ENCODE measurements around the gene MEPE. TPM values are rescaled to one million over a fixed set of nuclear protein-coding genes. Genes with fewer than 3 reads are reported as not detected.

Gene MEPE
- total RNA-seq, 1 donor from 2014 or later: not detected

GRCh38 chr4:87803421-87803820 lies 29.3 kb upstream of the MEPE start:
- H3K36me3 ChIP-seq: no peaks in the 10 kb centered on the region
- no peaks in the 10 kb centered on the region for H3K27me3 ChIP-seq (ENCODE audit: low read depth)
- H3K4me3 ChIP-seq: no peak overlapping the region
- DNase-seq: no peak
- no peak for TF ChIP-seq CTCF (IDR thresholded peaks at IDR 0.05; ENCODE audit: borderline replicate concordance)
- no peak overlapping the region for H3K27ac ChIP-seq (replicated peaks)
- H3K9me3 ChIP-seq (replicated peaks): no peaks in the 10 kb centered on the region
- no peaks in the 10 kb centered on the region for H3K4me1 ChIP-seq
- intact Hi-C loops (cut with micrococcal nuclease): no loop called here

- DNase-seq: no peak
- no peak overlapping the region for H3K27ac ChIP-seq (replicated peaks)
- TF ChIP-seq CTCF (IDR thresholded peaks at IDR 0.05; ENCODE audit: borderline replicate concordance): no peak
- intact Hi-C loops (cut with micrococcal nuclease): no loop called here
- no peaks in the 10 kb centered on the region for H3K27me3 ChIP-seq (ENCODE audit: low read depth)
- H3K4me3 ChIP-seq: no peak overlapping the region
- no peaks in the 10 kb centered on the region for H3K4me1 ChIP-seq
- no peaks in the 10 kb centered on the region for H3K36me3 ChIP-seq
- H3K9me3 ChIP-seq (replicated peaks): no peaks in the 10 kb centered on the region
Observed at GRCh38 chr4:87804871-87805270, 27.9 kb upstream of the MEPE start.

GRCh38 chr4:87805971-87806370 lies 26.8 kb upstream of the MEPE start:
- no peak for DNase-seq
- H3K9me3 ChIP-seq (replicated peaks): no peaks in the 10 kb centered on the region
- no peak overlapping the region for H3K4me3 ChIP-seq
- no peaks in the 10 kb centered on the region for H3K27me3 ChIP-seq (ENCODE audit: low read depth)
- H3K36me3 ChIP-seq: no peaks in the 10 kb centered on the region
- TF ChIP-seq CTCF (IDR thresholded peaks at IDR 0.05; ENCODE audit: borderline replicate concordance): no peak
- H3K27ac ChIP-seq (replicated peaks): no peak overlapping the region
- H3K4me1 ChIP-seq: no peaks in the 10 kb centered on the region
- intact Hi-C loops (cut with micrococcal nuclease): no loop called here

GRCh38 chr4:87806520-87806919 lies 26.2 kb upstream of the MEPE start:
- Histone ChIP-seq H3K9me3 (replicated peaks) (no peaks in the 10 kb centered on the region), H3K27me3 (ENCODE audit: low read depth) (no peaks in the 10 kb centered on the region), H3K36me3 (no peaks in the 10 kb centered on the region), H3K4me3 (no peak overlapping the region), H3K4me1 (no peaks in the 10 kb centered on the region), H3K27ac (replicated peaks) (no peak overlapping the region)
- no peak for TF ChIP-seq CTCF (IDR thresholded peaks at IDR 0.05; ENCODE audit: borderline replicate concordance)
- intact Hi-C loops (cut with micrococcal nuclease): no loop called here
- no peak for DNase-seq

- TF ChIP-seq CTCF (IDR thresholded peaks at IDR 0.05; ENCODE audit: borderline replicate concordance): no peak
- no peaks in the 10 kb centered on the region for H3K36me3 ChIP-seq
- peak overlapping the region; percentile 6 for H3K27ac ChIP-seq (replicated peaks)
- H3K27me3 ChIP-seq (ENCODE audit: low read depth): no peaks in the 10 kb centered on the region
- H3K9me3 ChIP-seq (replicated peaks): no peaks in the 10 kb centered on the region
- no peaks in the 10 kb centered on the region for H3K4me1 ChIP-seq
- no peak for DNase-seq
- intact Hi-C loops (cut with micrococcal nuclease): no loop called here
- no peak overlapping the region for H3K4me3 ChIP-seq
Observed at GRCh38 chr4:87807402-87807801, 25.4 kb upstream of the MEPE start.

- intact Hi-C loops (cut with micrococcal nuclease): no loop called here
- no peak overlapping the region for H3K4me3 ChIP-seq
- TF ChIP-seq CTCF (IDR thresholded peaks at IDR 0.05; ENCODE audit: borderline replicate concordance): no peak
Observed at GRCh38 chr4:87811977-87812376, 20.8 kb upstream of the MEPE start.

More at GRCh38 chr4:87811977-87812376, 20.8 kb upstream of the MEPE start:
- no peak overlapping the region for H3K27ac ChIP-seq (replicated peaks)
- no peaks in the 10 kb centered on the region for H3K4me1 ChIP-seq
- H3K9me3 ChIP-seq (replicated peaks): peaks cover 25% of the 10 kb centered on the region
- H3K36me3 ChIP-seq: no peaks in the 10 kb centered on the region
- H3K27me3 ChIP-seq (ENCODE audit: low read depth): no peaks in the 10 kb centered on the region
- DNase-seq: no peak
